ENCODE measurements around the gene CD302.
A peak's percentile ranks its signal among the peaks of the same experiment; 100 is the strongest.
"Not testable (repeated sequence)": the region's sequence is repeated elsewhere in the genome, so short reads cannot be mapped to it uniquely, and the experiment has no call there.

Gene CD302

DNA sequence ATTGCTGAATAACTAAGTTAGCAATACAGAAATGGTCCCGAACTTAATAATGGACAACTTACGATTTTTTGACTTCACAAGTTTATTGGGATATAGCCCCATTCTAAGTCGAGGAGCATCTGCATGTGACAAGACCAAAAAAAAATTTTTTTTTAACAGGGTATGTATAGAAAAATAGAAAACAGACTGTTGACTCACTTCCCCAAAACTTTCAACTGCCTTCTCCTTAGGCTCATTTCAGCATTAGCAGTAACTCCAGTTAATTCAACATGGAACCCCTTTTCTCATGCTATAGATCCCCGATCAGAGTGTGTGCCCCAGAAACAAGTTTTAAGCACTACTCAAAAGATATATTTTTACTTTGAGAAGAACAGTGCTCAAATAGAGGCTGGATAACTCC, 5.4 kb downstream of the CD302 start:
- DNase-seq = no peak

- DNase-seq = no peak
These were observed 6.0 kb downstream of the CD302 start for GRCh38 chr2:159792036-159792435.

DNA sequence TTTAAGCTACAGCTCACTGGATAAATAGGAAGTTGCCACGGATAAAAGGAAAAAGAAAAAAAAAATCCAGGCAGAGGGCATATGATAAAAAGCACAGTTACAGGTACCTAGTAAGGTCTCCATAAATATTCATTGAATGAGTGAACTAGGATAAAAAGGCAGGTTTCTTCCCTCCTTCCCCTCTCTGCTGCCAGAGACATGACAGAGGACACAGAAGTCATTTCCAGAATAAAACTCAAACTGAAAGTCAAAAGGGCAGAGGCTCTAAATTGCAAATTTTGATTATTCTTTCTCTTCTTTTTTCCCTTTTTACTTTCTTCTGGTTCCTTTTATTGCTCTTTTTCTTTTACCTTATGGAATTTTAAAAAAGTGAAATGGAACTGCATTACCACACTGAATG, 7.7 kb downstream of the CD302 start:
- DNase-seq = no peak

DNA sequence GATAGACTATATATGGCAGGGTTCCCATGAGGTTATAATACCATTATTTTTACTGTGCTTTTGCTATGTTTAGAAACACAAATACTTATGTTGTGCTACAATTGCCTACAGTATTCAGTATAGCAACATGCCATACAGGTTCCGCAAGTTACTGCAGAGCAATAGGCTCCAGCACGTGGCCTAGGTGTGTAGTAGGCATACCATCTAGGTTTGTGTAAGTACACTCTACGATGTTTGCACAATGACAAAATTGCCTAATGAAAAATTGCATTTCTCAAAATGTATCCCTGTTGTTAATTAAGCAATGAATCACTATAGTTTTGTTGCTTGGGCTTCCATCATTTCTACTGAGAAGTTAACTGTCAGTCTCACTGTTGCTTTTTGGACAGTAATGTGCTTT, 9.8 kb downstream of the CD302 start:
- DNase-seq = no peak

- DNase-seq = not testable (repeated sequence)
These were observed 10.4 kb downstream of the CD302 start for GRCh38 chr2:159787647-159788046.

GRCh38 chr2:159786938-159787337, 11.1 kb downstream of the CD302 start:
- DNase-seq = no peak

DNA sequence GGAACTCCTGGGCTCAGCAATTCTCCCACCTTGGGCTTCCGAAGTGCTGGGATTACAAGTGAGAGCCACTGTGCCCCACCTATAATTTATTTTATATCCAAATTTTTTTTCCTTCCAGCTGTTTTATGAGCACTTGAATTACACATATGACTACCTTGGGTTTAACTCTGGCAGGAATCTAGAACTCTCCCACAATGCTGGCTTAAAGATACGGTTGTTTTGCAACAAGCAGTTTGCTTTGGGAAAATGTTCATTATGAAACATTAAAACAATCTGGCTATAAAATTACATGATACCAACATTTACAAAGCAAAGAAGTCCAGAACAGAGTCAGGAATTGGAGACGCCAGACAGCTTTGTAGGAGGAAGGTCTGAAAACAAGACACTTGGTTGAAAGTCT, 12.8 kb downstream of the CD302 start:
- DNase-seq = no peak

DNA sequence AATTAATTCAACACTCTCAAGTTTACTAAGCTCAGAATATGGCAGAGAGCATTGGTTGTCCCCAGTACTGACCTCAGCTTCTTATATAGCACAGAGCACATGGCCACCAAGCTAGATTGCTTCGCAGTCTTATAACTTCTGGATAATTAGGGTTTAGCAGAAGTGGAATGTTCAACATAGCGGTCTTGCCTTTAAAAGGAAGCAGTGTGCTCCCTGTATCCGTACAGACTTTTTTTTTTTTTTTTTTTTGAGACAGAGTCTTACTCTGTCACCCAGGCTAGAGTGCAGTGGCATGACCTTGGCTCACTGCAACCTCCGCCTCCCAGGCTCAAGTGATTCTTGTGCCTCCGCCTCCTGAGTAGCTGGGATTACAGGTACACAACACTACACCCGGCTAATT, 13.3 kb downstream of the CD302 start:
- not testable (repeated sequence) for DNase-seq

GRCh38 chr2:159783556-159783955, 14.5 kb downstream of the CD302 start:
- DNase-seq = no peak

GRCh38 chr2:159776321-159776720, 21.7 kb downstream of the CD302 start:
- DNase-seq = no peak

- no peak for DNase-seq
These were observed 23.0 kb downstream of the CD302 start for GRCh38 chr2:159775021-159775420.

DNA sequence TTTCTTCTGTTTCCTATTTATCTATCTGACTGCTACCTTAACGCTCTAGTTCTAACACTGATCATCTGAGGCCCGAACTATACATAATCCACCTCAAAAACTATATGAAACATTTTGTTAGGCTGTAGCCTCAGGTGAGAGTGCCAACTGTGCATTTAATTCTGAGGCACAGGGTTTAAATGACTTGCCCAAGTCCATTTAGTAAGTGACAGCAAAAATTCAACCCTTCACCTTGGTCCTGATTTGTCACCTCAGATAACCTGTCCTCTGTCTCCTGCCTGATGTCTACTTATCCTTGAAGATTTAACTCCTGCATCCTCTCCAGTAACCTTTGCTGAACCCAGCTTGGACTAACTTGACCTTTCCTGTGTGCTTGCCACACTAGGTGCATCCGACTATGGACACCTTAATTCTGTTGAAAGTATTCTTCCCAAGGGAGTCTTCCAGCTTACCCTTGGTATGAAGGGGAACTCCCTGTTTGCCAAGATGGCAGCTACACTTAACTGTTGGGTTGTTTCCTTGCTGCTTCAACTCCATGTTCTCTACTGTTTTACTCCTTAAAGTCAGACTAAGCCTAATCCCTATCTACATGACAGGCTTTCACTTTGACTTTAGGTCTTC, 23.5 kb downstream of the CD302 start:
- DNase-seq = no peak

DNA sequence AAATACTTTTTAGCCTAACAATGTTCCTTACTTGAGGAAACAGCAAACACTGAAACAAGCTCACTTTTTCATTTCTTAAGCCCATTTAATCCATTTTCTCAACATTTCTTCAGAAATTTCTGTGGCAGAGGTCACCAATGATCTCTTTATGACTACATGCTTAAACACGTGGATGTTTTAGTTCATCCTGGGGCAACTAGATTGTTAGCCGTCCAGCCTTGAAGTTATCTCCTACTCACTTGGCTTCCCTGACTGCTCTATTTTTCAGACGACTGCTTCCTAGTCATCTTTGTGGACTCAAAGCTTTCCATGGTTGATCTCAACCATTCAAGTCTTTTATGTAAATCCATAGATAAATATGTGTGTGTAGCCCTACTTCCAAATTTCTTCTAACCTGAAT, 24.1 kb downstream of the CD302 start:
- DNase-seq = no peak

- no peak for DNase-seq
These were observed 24.6 kb downstream of the CD302 start for GRCh38 chr2:159773426-159773825.

GRCh38 chr2:159769147-159769546, 28.9 kb downstream of the CD302 start:
- no peak for DNase-seq

GRCh38 chr2:159762075-159762474, 35.9 kb downstream of the CD302 start:
- no peak for DNase-seq

- DNase-seq = no peak
These were observed 37.7 kb downstream of the CD302 start for GRCh38 chr2:159760326-159760725.

- DNase-seq = no peak
These were observed 38.4 kb downstream of the CD302 start for GRCh38 chr2:159759577-159759976.

DNA sequence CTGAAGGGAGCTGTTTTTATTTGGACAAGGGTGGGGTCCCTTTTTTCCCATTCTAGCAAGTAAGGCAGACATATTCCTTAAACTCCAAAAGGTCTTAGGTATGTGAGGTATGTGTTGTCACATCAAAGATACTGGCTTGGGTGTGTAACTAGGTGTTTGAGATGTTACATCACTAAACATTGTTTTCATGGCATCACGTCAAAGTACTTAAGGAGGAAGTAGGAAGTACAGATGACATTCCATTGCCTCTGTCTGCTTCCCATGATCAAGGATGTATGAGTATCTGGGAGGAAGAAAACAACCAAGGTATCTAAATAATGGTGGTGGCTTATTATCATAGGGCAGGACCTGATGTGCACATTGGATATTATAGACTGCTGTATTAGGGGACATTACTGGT, 39.3 kb downstream of the CD302 start:
- no peak for DNase-seq

DNA sequence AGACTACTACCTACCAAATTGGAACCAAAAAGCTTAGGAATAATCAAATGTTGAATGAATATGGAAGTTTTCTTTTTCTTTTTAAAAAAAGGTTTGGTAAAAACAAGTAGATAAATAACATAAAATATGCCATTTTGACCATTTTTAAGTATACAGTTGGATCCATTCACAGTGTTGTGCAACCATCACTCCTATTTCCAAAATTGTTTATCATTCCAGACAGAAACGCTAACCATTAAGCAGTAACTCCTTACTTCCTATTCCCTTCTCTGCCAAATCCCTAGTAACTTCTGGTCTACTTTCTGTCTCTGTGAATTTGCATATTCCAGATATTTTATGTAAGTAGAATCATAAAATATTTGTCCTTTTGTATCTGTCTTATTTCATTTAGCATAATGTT, 39.8 kb downstream of the CD302 start:
- no peak for DNase-seq

GRCh38 chr2:159755788-159756187, 42.2 kb downstream of the CD302 start:
- DNase-seq = peak; percentile 7

GRCh38 chr2:159755014-159755413, 43.0 kb downstream of the CD302 start:
- no peak for DNase-seq

GRCh38 chr2:159753797-159754196, 44.2 kb downstream of the CD302 start:
- no peak for DNase-seq

- DNase-seq = no peak
These were observed 47.1 kb downstream of the CD302 start for GRCh38 chr2:159750873-159751272.

DNA sequence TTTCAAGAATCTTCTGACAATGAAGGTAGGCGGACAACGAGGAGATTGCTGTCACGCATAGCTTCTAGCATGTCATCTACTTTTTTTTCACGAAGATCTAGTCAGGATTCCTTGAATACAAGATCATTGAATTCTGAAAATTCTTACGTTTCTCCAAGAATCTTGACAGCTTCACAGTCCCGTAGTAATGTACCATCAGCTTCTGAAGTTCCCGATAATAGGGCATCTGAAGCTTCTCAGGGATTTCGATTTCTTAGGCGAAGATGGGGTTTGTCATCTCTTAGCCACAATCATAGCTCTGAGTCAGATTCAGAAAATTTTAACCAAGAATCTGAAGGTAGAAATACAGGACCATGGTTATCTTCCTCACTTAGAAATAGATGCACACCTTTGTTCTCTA, 49.9 kb downstream of the CD302 start:
- DNase-seq = no peak

DNA sequence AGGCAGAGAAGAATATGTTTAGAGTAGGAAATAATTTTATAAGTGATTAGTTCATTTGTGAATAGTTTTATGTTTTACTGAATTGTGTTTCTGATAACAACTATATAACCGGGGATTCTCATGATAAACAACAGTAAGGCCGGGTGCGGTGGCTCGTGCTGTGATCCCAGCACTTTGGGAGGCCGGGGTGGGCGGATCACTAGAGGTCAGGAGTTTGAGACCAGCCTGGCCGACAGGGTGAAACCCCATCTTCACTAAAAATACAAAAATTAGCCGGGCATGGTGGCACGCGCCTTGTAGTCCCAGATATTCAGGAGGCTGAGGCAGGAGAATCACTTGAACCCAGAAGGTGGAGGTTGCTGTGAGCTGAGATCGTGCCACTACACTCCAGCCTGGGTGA, 52.8 kb downstream of the CD302 start:
- not testable (repeated sequence) for DNase-seq

Data from NK-92 treated with Interleukin-12 subunit alpha and Interleukin-12 subunit beta, amount 100 ng/mL, for 24 hours (cell line).